CD4-positive, CD25-positive, alpha-beta regulatory T cell (primary cell): ENCODE measurements around the gene TAX1BP1. TPM values are rescaled to one million over a fixed set of nuclear protein-coding genes. Genes with fewer than 3 reads are reported as not detected.

Source experiments
- ATAC-seq, 2 donors: fragments of 150-1000 bp; cut with Tn5 transposase; one replicate each; pipeline ENCODE4 v1.10.0; 2021; ENCODE audit warnings: low read depth in 2 of 2, moderate number of reproducible peaks in 2 of 2, moderate library complexity in 1 of 2
- DNase-seq, 3 donors: peaks; one replicate each; pipeline versions ENCODE4 v3.0.0 to v3.0.0-alpha.2; 2012 to 2022; ENCODE audit warnings: mixed read lengths in 1 of 3
- H3K27ac ChIP-seq: one replicate; pipeline ENCODE4 v1.7.0; 2013; ENCODE audit warnings: mild to moderate bottlenecking, low read length; ENCODE audit not compliant: insufficient read depth, poor library complexity, severe bottlenecking
- H3K27me3 ChIP-seq: one replicate; pipeline ENCODE4 v1.7.0; 2013; ENCODE audit warnings: low read length; ENCODE audit not compliant: control insufficient read depth, insufficient read depth
- H3K36me3 ChIP-seq: one replicate; pipeline ENCODE4 v1.7.0; 2013; ENCODE audit warnings: mild to moderate bottlenecking, low read length, moderate library complexity; ENCODE audit not compliant: control insufficient read depth, insufficient read depth
- H3K4me1 ChIP-seq: 2 replicates; pipeline ENCODE4 v1.7.0; 2013; ENCODE audit warnings: mild to moderate bottlenecking, low read length; ENCODE audit not compliant: insufficient read depth, control insufficient read depth, poor library complexity, severe bottlenecking
- H3K4me3 ChIP-seq: one replicate; pipeline ENCODE4 v1.7.0; 2013; ENCODE audit warnings: low read depth, mild to moderate bottlenecking, low read length, moderate library complexity
- H3K9me3 ChIP-seq, 2 experiments: 1 replicate in 1 of 2; 2 replicates in 1 of 2; pipeline ENCODE4 v1.7.0; 2013; ENCODE audit warnings: low read length in 2 of 2, mild to moderate bottlenecking in 1 of 2, moderate library complexity in 1 of 2; ENCODE audit not compliant: control insufficient read depth in 2 of 2
- H3K27ac Mint-ChIP-seq, 3 donors: one replicate each; pipeline ENCODE4 v1.8.0; 2020 to 2022; ENCODE audit warnings: mild to moderate bottlenecking in 3 of 3, mixed read lengths in 3 of 3, moderate library complexity in 2 of 3
- H3K27me3 Mint-ChIP-seq: one replicate; pipeline ENCODE4 v1.8.0; 2022; ENCODE audit warnings: mild to moderate bottlenecking, mixed read lengths
- H3K36me3 Mint-ChIP-seq: one replicate; pipeline ENCODE4 v1.8.0; 2020; ENCODE audit warnings: mixed read lengths
- H3K4me1 Mint-ChIP-seq, 4 donors: one replicate each; pipeline ENCODE4 v1.8.0; 2020 to 2022; ENCODE audit warnings: mixed read lengths in 4 of 4, mild to moderate bottlenecking in 1 of 4
- H3K4me3 Mint-ChIP-seq, 4 donors: one replicate each; pipeline ENCODE4 v1.8.0; 2020 to 2022; ENCODE audit warnings: mild to moderate bottlenecking in 4 of 4, mixed read lengths in 4 of 4, moderate library complexity in 3 of 4
- H3K9me3 Mint-ChIP-seq, 7 donors: one replicate each; pipeline ENCODE4 v1.8.0; 2020 to 2022; ENCODE audit warnings: mixed read lengths in 7 of 7, mild to moderate bottlenecking in 3 of 7, moderate library complexity in 2 of 7
- polyA plus RNA-seq, 4 donors: library from polyadenylated mRNA; unstranded; fragments of 300-500 nt; fragmentation: Illumina TruSeq; gene quantifications; one replicate each; pipeline ENCODE4 v1.2.3, GENCODE V29; 2021
- total RNA-seq: library from RNA; stranded (reverse); gene quantifications from one replicate; pipeline ENCODE4 v1.2.3, GENCODE V29; 2022

Gene TAX1BP1
- total and polyA plus RNA-seq, 5 donors from 2014 or later, result 107 to 159 (median 130) TPM

GRCh38 chr7:27868131-27868550 is 128.2 kb downstream of the TAX1BP1 start:
- ATAC-seq, result no peak
- peaks cover 0 to 2% (median 0%) of the 10 kb centered on the region in 7 donors for H3K9me3 Mint-ChIP-seq
- Histone ChIP-seq H3K36me3 (peaks cover 5% of the 10 kb centered on the region), H3K27ac (no peak overlapping the region), H3K9me3 (no peaks in the 10 kb centered on the region), H3K27me3 (no peaks in the 10 kb centered on the region), H3K4me1 (no peaks in the 10 kb centered on the region), H3K4me3 (no peak overlapping the region)
- DNase-seq, result no peak
- H3K36me3 Mint-ChIP-seq, result peaks cover 16% of the 10 kb centered on the region
- peak overlapping the region in 1 of 3 donors; percentile 16 for H3K27ac Mint-ChIP-seq
- peaks cover 0 to 12% (median 8%) of the 10 kb centered on the region in 4 donors for H3K4me1 Mint-ChIP-seq
- H3K4me3 Mint-ChIP-seq, result peak overlapping the region in 1 of 4 donors; percentile 3
- H3K27me3 Mint-ChIP-seq, result no peaks in the 10 kb centered on the region

GRCh38 chr7:27869056-27869455 is 129.1 kb downstream of the TAX1BP1 start:
- Mint-ChIP-seq H3K36me3 (peaks cover 11% of the 10 kb centered on the region), H3K27ac (no peak overlapping the region)
- DNase-seq, result no peak

DNA sequence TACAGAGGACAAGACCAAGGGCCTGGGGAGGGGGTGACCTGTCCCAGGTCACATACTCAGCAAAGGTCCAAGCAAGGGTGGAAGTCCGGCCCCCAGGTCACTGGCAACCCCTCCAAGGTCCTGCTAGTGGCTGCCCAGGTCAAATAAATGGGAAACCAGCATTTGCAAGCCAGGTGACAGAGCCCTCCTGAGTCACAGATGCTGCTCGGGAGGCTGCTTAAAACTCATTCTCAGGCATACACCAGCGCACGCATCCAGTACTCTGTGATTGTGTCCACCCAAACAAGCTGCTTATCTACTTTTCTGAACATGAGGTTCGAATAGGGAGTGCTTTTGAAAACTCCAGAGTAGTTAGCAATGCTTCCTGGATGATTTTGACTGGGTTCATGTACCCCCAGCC is 130.6 kb downstream of the TAX1BP1 start:
- ATAC-seq, result no peak
- Histone ChIP-seq H3K27me3 (no peaks in the 10 kb centered on the region), H3K36me3 (peaks cover 2% of the 10 kb centered on the region), H3K4me3 (no peak overlapping the region), H3K4me1 (no peaks in the 10 kb centered on the region), H3K27ac (no peak overlapping the region), H3K9me3 (no peaks in the 10 kb centered on the region)
- no peak overlapping the region for H3K4me3 Mint-ChIP-seq
- H3K27ac Mint-ChIP-seq, result no peak overlapping the region
- DNase-seq, result no peak
- no peaks in the 10 kb centered on the region for H3K27me3 Mint-ChIP-seq
- H3K4me1 Mint-ChIP-seq, result peaks cover 0 to 12% (median 8%) of the 10 kb centered on the region in 4 donors
- H3K9me3 Mint-ChIP-seq, result peaks cover 0 to 2% (median 0%) of the 10 kb centered on the region in 7 donors
- H3K36me3 Mint-ChIP-seq, result peaks cover 14% of the 10 kb centered on the region

More at GRCh38 chr7:27869056-27869455, 129.1 kb downstream of the TAX1BP1 start:
- ATAC-seq, result no peak
- Mint-ChIP-seq H3K9me3 (peaks cover 0 to 2% (median 0%) of the 10 kb centered on the region in 7 donors), H3K4me1 (peaks cover 0 to 12% (median 8%) of the 10 kb centered on the region in 4 donors), H3K27me3 (no peaks in the 10 kb centered on the region), H3K4me3 (no peak overlapping the region)
- Histone ChIP-seq H3K9me3 (no peaks in the 10 kb centered on the region), H3K4me1 (no peaks in the 10 kb centered on the region), H3K36me3 (peaks cover 2% of the 10 kb centered on the region), H3K27ac (no peak overlapping the region), H3K4me3 (no peak overlapping the region), H3K27me3 (no peaks in the 10 kb centered on the region)

DNA sequence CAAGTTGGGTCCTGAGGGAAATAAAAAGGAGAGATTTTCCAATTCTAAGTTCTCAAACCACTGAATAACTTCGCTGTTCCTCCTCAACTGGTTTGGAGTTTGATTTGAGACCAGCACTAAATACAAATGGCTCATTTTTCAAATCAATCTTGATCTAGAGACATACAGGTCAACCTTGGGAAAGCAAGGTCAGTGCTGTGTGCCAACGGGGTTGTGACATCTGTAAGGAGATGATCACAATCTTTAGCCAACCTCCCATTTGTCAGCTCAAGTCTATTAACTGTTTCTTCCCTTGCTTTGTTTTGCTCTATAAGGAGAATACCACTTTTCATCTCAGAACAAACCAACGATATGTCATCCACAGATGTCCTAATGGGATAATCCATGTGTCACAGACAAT is 131.1 kb downstream of the TAX1BP1 start:
- no peaks in the 10 kb centered on the region for H3K27me3 Mint-ChIP-seq
- H3K4me1 Mint-ChIP-seq, result peaks cover 0 to 12% (median 8%) of the 10 kb centered on the region in 4 donors
- Histone ChIP-seq H3K4me3 (no peak overlapping the region), H3K9me3 (no peaks in the 10 kb centered on the region), H3K36me3 (peaks cover 2% of the 10 kb centered on the region), H3K27ac (no peak overlapping the region), H3K4me1 (no peaks in the 10 kb centered on the region), H3K27me3 (no peaks in the 10 kb centered on the region)
- peaks cover 0 to 2% (median 0%) of the 10 kb centered on the region in 7 donors for H3K9me3 Mint-ChIP-seq
- no peak for DNase-seq
- H3K36me3 Mint-ChIP-seq, result peaks cover 15% of the 10 kb centered on the region
- no peak for ATAC-seq
- no peak overlapping the region for H3K27ac Mint-ChIP-seq
- H3K4me3 Mint-ChIP-seq, result no peak overlapping the region

- Mint-ChIP-seq H3K4me3 (no peak overlapping the region), H3K27me3 (no peaks in the 10 kb centered on the region), H3K27ac (no peak overlapping the region), H3K9me3 (peaks cover 0 to 2% (median 0%) of the 10 kb centered on the region in 7 donors), H3K4me1 (peaks cover 0 to 7% (median 4%) of the 10 kb centered on the region in 4 donors), H3K36me3 (peaks cover 12% of the 10 kb centered on the region)
- Histone ChIP-seq H3K36me3 (peaks cover 2% of the 10 kb centered on the region), H3K27me3 (no peaks in the 10 kb centered on the region), H3K9me3 (no peaks in the 10 kb centered on the region), H3K4me1 (no peaks in the 10 kb centered on the region), H3K27ac (no peak overlapping the region), H3K4me3 (no peak overlapping the region)
- ATAC-seq (no peak), DNase-seq (no peak)
Observed at GRCh38 chr7:27871866-27872265, 131.9 kb downstream of the TAX1BP1 start.

DNA sequence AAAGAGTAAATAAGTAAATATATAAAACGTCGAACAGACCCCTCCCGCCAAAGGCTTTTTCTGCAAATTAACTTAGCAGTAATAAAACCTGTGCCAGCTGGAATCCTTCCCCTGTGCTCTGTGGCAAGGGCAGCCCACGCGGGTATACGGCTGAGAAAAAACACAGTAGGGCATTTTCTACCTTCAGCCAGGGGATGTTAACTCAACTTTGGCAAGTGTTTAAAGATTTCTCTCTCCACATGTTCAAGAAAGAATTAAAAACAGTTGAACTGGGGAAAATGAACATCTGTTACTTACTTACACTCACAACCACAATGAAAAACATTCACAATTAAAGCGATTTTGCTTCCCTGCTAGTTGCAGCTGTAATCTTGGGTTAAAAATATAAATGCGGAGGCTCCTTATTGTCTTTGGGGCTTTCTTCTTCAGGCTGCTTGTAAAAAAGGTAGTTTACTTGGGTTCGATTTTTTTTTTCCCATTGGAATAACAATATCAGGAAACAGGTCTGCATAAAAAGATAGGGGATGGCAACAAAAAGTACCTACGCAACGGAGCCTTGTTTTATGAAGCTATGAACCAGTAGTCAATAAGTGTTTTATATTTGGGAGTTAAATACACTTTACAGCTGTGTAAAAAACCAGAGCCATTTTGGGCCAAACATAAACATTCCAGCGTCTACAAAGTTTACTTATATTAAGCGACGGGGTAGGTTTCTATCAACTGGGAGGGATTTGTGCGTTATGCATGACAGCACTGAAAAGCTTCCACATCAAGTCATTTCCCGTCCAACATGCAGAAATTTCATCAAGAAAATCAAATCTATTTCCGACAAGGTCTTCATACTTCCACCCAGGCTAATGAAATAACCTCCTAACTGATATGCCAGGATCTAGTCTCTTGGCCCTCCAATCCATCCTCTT is 132.7 kb downstream of the TAX1BP1 start:
- Histone ChIP-seq H3K27ac (no peak overlapping the region), H3K4me1 (no peaks in the 10 kb centered on the region), H3K4me3 (no peak overlapping the region), H3K36me3 (peaks cover 2% of the 10 kb centered on the region), H3K27me3 (no peaks in the 10 kb centered on the region), H3K9me3 (no peaks in the 10 kb centered on the region)
- peaks cover 0 to 3% (median under 1%) of the 10 kb centered on the region in 4 donors for H3K4me1 Mint-ChIP-seq
- peaks cover 0 to 2% (median 0%) of the 10 kb centered on the region in 7 donors for H3K9me3 Mint-ChIP-seq
- ATAC-seq (no peak), DNase-seq (no peak)
- no peak overlapping the region for H3K4me3 Mint-ChIP-seq
- no peak overlapping the region for H3K27ac Mint-ChIP-seq
- no peaks in the 10 kb centered on the region for H3K27me3 Mint-ChIP-seq
- peaks cover 7% of the 10 kb centered on the region for H3K36me3 Mint-ChIP-seq

GRCh38 chr7:27873981-27874957 is 134.3 kb downstream of the TAX1BP1 start:
- Mint-ChIP-seq H3K4me3 (no peak overlapping the region), H3K9me3 (no peaks in the 10 kb centered on the region), H3K4me1 (peaks cover 0 to 7% (median 1%) of the 10 kb centered on the region in 4 donors), H3K27me3 (no peaks in the 10 kb centered on the region), H3K27ac (no peak overlapping the region), H3K36me3 (peaks cover 4% of the 10 kb centered on the region)
- DNase-seq (no peak), ATAC-seq (no peak)
- H3K36me3 ChIP-seq, result no peaks in the 10 kb centered on the region
- H3K4me3 ChIP-seq, result no peak overlapping the region
- no peaks in the 10 kb centered on the region for H3K9me3 ChIP-seq
- no peaks in the 10 kb centered on the region for H3K4me1 ChIP-seq
- H3K27me3 ChIP-seq, result no peaks in the 10 kb centered on the region
- no peak overlapping the region for H3K27ac ChIP-seq
